Prostate gland (tissue), 2 donors: Measurements from ENCODE around the gene XRN2.

Experiments
- POLR2A ChIP-seq: fragments of 450-650 bp; IDR thresholded peaks from one replicate; pipeline ENCODE4 v1.6.1; 2016; ENCODE audit warnings: antibody characterized with exemption, mild to moderate bottlenecking
- TF ChIP-seq, protein P1 (sequence below), 4 experiments: fragments of 200-600 bp in 2 of 4; fragments of 450-650 bp in 2 of 4; sonication (generic) in 2 of 4; IDR thresholded peaks; 1 replicate in 3 of 4; 2 replicates in 1 of 4; pipeline ENCODE4 v1.5.1; 2016 to 2019; ENCODE audit warnings: antibody characterized with exemption in 4 of 4, mild to moderate bottlenecking in 2 of 4, moderate library complexity in 2 of 4

DNA sequence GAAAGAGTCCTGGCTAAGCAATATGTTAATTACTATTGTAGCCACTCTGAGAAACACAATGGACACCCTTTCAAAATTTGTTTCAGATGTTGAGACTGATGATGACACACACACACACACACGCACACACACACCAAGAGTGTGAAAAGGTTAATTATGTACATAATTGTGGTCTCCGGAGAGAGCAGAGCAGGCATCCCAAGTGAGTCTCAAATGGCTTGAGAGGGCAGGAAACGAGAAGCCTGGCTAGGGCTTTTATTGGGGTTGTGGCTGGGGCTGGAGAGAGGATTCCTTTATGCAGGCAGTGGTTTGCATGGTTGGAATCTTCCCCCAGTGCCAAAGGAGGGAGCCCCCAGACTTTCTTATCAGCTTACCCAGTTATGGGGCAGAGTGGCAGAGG, 132.4 kb downstream of the XRN2 start:
- TF ChIP-seq POLR2A: no peak
- TF ChIP-seq, protein P1, sequence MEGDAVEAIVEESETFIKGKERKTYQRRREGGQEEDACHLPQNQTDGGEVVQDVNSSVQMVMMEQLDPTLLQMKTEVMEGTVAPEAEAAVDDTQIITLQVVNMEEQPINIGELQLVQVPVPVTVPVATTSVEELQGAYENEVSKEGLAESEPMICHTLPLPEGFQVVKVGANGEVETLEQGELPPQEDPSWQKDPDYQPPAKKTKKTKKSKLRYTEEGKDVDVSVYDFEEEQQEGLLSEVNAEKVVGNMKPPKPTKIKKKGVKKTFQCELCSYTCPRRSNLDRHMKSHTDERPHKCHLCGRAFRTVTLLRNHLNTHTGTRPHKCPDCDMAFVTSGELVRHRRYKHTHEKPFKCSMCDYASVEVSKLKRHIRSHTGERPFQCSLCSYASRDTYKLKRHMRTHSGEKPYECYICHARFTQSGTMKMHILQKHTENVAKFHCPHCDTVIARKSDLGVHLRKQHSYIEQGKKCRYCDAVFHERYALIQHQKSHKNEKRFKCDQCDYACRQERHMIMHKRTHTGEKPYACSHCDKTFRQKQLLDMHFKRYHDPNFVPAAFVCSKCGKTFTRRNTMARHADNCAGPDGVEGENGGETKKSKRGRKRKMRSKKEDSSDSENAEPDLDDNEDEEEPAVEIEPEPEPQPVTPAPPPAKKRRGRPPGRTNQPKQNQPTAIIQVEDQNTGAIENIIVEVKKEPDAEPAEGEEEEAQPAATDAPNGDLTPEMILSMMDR (IDR thresholded peaks at IDR 0.05): no peak
